Left colon (tissue), 2 donors: Measurements from ENCODE around the gene ENPP4. TPM values are rescaled to one million over a fixed set of nuclear protein-coding genes. Genes with fewer than 3 reads are reported as not detected.
"Not testable (repeated sequence)": the region's sequence is repeated elsewhere in the genome, so short reads cannot be mapped to it uniquely, and the experiment has no call there.

Source experiments
- ATAC-seq: fragments of 200-7000 bp; cut with Tn5 transposase; one replicate; pipeline ENCODE4 v1.9.1; 2020; ENCODE audit warnings: mild to moderate bottlenecking, moderate library complexity
- DNase-seq, 2 donors: peaks; one replicate each; pipeline ENCODE4 v3.0.0-alpha.2; 2020
- intact Hi-C, 2 donors: fragments of 100-400 bp; cut with DNase I in 1 of 2; cut with micrococcal nuclease in 1 of 2; formaldehyde crosslinking; loops; one replicate each; pipeline versions ENCODE4 v1.11.2 to v1.14.0; 2022; cut with DNase I, micrococcal nuclease
- long read RNA-seq: library from polyadenylated mRNA; unstranded; transcript quantifications from one replicate; pipeline ENCODE4 v2.0.0, GENCODE V29; 2021
- total RNA-seq, 2 donors: library from RNA; stranded (reverse); fragmentation: NEBNext Ultra II Directional; extraction: Animal tissue kit (Norgen Biotek cat#: 25700); gene quantifications; one replicate each; pipeline ENCODE4 v1.2.1, GENCODE V29; 2021
- donor health status: DM: no; HTN: no; CAD: no.
- donor health status: DM: yes; HTN: yes; CAD: no.

ENPP4 gene, protein sequence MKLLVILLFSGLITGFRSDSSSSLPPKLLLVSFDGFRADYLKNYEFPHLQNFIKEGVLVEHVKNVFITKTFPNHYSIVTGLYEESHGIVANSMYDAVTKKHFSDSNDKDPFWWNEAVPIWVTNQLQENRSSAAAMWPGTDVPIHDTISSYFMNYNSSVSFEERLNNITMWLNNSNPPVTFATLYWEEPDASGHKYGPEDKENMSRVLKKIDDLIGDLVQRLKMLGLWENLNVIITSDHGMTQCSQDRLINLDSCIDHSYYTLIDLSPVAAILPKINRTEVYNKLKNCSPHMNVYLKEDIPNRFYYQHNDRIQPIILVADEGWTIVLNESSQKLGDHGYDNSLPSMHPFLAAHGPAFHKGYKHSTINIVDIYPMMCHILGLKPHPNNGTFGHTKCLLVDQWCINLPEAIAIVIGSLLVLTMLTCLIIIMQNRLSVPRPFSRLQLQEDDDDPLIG
- 10 to 100 TPM; 19.1 to 26.3 TPM for total RNA-seq
- long read RNA-seq, full-length matches to known transcripts: 42 of 47 reads
- long read RNA-seq, partial matches to known transcripts: 3 of 47 reads
- long read RNA-seq, other reads (novel, unspliced or antisense): 2 of 47 reads

GRCh38 chr6:46129629-46130511 lies at the start of gene ENPP4:
TSS of gene ENPP4 (plus strand) at chr6:46129989. CDS start at chr6:46139584, 9,595 bp downstream.
- intact Hi-C loops: no loop called here
- ATAC-seq (peak; percentile 98), DNase-seq (peak; percentile 87 to 89)

DNA sequence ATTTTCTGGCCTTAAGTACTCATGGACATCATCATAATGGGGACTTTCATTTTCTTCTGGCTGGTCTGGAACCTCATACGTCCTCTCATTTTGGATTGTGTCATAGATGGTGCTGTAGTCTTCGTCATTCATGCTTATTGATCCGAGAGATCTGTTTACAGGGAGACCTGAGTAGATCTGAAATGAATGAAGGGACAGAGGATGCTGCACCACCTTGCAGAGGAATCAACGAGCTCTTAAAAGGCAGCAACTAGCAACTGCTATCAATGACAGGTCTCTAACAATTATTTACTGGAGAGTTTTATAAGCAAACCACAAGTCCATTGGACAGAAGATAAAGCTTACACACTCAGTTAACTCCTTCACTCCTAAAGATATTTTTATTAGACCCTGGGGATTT lies 49.7 kb upstream of the ENPP4 start:
- intact Hi-C loops: no loop called here
- ATAC-seq (no peak), DNase-seq (no peak)

DNA sequence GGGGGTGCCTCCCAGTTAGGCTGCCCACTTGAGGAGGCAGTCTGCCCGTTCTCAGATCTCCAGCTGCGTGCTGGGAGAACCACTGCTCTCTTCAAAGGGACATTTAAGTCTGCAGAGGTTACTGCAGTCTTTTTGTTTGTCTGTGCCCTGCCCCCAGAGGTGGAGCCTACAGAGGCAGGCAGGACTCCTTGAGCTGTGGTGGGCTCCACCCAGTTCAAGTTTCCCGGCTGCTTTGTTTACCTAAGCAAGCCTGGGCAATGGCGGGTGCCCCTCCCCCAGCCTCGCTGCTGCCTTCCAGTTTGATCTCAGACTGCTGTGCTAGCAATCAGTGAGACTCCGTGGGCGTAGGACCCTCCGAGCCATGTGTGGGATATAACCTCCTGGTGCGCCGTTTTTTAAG lies 44.1 kb upstream of the ENPP4 start:
- ATAC-seq, intact Hi-C loops, DNase-seq: not testable (repeated sequence)

DNA sequence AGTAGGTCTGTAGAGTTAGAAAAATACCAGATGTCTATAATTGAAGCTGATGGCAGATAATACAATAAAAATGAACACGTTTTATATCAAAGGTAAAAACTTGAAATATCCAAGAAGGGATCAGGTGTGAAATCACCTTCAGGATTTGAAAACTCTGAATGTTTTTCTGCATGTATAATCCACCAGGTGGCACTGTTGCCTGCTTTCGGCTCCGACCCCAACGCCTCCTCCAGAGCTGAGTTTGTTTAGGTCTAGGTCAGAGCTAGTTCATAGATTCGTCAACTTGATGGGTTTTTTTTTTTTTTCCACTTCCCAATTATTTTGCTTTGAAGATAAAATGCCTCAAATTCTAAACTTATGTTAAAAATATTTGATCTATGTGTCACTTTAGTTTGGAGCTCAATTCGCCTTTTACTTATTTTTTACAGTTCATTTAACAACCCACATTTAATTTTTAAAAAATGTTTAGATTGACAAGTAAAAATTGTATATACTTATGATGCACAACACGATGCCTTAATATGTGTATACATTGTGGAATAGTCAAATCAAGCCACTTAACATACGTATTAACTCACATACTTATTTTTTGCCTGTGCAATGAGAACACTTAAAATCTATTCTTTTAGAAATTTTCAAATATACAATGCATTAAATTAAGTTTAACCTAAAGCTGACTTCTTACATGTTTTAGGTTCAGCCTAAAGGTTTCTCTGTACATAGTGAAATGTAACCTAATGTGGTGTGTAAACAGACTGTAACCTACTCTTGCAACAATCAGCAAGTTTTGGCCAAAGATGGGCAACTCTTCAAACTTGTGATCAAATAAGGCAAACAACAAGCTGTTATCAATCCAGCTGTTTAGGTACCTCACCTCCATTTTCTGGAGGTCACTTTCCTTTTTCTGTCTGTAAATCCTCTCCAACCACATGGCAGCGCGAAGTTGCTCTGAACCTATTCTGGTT lies 39.4 kb upstream of the ENPP4 start:
- peak; percentile 47 to 61 for DNase-seq
- intact Hi-C loops: loop anchor here in 1 of 2 donors (5.0 to 10.0 kb wide), 2 partner anchors 322 to 534 kb away; no protein-coding TSS in a partner anchor

DNA sequence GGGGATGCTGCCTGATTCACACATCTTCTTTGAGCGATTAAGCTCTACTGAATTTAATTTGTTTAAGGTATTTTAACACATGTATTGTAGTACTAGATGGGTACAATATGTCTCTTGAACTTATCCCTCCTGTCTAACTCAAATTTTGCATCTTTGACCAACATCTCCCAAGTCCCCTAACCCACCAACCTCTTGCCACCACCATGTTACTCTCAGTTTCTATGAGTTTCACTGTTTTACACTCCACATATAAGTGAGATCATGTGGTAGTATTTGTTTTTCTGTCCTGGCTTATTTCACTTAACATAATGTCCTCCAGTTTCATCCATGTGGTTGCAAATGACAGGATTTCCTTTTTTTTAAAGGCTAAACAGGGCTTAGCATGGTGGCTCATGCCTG lies 38.7 kb upstream of the ENPP4 start:
- intact Hi-C loops: loop anchor here in 1 of 2 donors (5.0 to 10.0 kb wide), 2 partner anchors 321 to 534 kb away; no protein-coding TSS in a partner anchor
- DNase-seq (no peak), ATAC-seq (no peak)

More for the DNA sequence above, 39.4 kb upstream of the ENPP4 start:
- ATAC-seq: peak; percentile 81

- DNase-seq (no peak), ATAC-seq (no peak)
- intact Hi-C loops: loop anchor here in 1 of 2 donors (10.0 kb wide), 1 partner anchor 530 kb away; no protein-coding TSS in a partner anchor
Measured at GRCh38 chr6:46095251-46095650, 34.5 kb upstream of the ENPP4 start.

DNA sequence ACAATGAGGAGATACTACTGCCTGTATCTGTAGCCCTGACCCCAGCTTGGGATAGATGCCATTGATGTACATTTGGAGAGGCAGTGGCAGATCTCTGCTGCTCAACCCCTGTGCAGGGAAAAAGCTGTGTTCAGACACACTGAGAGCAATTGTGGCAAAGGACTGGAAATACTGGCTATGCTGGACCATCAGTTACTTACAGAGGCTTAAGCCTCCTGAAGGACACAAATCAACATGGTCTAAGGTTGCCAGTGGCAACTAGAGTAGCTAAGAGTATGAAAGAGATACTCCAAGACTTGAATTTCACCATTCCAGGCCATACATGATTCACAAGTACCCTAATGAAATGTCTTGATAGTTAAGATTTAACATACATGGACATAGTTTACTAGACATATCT lies 32.4 kb upstream of the ENPP4 start:
- ATAC-seq (no peak), DNase-seq (no peak)
- intact Hi-C loops: loop anchor here in 1 of 2 donors (10.0 kb wide), 1 partner anchor 527 kb away; no protein-coding TSS in a partner anchor

DNA sequence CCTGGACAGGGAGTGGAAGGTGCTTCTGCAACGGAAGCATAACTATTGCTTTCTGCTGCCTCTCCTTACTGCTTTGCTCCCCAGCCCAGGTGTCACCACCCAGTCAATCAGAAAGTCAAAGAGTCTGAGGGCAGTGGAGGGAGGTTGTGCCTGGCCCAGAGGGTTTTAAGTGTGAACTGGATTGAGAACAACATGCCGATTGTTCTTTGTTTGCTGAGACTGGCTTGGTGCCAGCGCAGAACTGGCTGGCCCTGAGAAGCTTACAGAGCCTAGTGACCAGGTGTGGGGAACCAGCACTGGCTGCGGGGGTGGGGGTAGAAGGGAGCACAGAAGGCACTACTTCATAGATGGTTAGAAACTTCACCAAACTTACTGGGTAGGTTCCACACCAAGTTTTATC lies 31.1 kb upstream of the ENPP4 start:
- DNase-seq: peak; percentile 72
- intact Hi-C loops: loop anchor here in 1 of 2 donors (10.0 kb wide), 1 partner anchor 526 kb away; no protein-coding TSS in a partner anchor

DNA sequence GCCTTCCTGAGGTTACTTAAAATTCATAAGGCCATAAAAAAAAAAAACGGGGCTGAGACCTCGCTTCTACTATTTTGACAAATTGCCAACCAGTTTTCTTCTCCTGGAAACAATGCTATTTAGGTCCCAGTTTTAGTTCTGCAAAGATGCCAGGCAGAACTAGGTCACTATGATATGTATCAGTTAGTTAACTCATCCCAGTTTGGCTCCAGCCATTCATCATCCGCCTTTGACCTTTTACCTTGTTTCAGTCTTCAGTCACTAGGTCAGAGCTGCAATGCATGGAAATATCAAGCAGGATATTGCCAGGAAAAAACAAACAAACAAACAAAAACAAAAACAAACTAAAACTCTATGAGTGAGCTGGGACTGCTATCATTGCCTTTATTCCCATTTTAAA lies 29.8 kb upstream of the ENPP4 start:
- ATAC-seq: no peak
- no peak for DNase-seq
- intact Hi-C loops: loop anchor here in 1 of 2 donors (10.0 kb wide), 1 partner anchor 525 kb away; no protein-coding TSS in a partner anchor

More for the DNA sequence above, 31.1 kb upstream of the ENPP4 start:
- peak; percentile 97 for ATAC-seq

DNA sequence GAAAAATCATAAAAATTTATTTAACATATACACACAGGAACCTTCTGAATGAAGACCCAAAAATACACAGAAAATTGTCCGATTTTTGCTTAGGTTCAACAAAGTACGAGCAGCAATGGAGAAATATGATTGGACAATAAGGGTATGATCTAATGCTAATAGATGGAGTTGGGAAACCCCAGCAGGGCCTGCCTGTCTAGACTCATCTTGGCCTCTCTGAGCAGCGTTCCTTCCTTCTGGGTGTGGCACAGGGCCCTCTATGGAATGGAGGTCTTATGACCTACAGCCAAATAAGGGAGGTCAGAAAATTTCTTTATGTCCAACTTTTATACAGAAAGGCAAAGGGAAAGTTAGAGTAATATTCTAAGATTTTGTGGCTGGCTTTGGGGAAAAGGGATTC lies 27.7 kb upstream of the ENPP4 start:
- ATAC-seq (no peak), DNase-seq (no peak)
- intact Hi-C loops: no loop called here

GRCh38 chr6:46103441-46104115 lies 26.2 kb upstream of the ENPP4 start:
- intact Hi-C loops: no loop called here
- DNase-seq: no peak
- no peak for ATAC-seq

DNA sequence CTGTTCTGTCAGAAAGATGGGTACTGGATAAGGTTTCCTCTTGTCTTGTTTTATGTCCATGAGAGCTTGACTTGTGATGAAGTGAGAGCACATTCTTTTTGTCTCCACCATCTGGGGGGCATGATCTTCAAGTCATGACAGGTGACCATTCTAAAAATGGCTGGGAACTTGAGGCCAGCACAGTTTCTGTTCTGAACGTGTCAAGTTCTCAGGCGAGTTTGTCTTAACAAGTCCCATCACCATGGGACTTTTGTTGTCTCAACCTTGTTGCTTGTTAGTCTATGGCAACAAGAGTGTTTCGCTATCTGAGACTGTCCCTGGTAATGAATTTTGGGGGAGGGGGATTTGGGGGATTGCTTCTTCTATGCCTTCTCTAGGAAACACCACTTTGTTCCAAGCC lies 25.6 kb upstream of the ENPP4 start:
- ATAC-seq: no peak
- intact Hi-C loops: no loop called here
- no peak for DNase-seq

- DNase-seq (no peak), ATAC-seq (no peak)
- intact Hi-C loops: no loop called here
Measured at GRCh38 chr6:46105568-46105967, 24.2 kb upstream of the ENPP4 start.

DNA sequence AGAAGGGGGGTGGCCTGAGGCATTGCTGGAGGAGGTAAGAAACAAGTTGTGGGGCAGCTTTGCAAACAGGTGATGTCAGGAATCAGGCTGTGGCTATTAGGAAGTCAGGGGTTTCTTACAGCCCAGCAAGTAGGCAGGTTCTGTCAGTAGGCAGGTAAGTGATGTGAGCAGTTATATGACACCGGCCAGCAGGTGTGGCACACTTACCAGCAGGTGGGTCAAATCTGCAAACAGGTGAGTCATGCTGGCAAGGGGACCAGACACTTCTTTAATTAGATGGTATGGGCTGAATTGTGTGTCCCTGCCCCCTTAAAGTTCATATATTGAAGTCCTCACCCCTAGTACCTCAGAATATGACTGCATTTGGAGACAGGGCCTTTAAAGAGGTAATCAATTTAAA lies 16.4 kb upstream of the ENPP4 start:
- DNase-seq (peak; percentile 48 to 69), ATAC-seq (peak; percentile 99)
- intact Hi-C loops: no loop called here

DNA sequence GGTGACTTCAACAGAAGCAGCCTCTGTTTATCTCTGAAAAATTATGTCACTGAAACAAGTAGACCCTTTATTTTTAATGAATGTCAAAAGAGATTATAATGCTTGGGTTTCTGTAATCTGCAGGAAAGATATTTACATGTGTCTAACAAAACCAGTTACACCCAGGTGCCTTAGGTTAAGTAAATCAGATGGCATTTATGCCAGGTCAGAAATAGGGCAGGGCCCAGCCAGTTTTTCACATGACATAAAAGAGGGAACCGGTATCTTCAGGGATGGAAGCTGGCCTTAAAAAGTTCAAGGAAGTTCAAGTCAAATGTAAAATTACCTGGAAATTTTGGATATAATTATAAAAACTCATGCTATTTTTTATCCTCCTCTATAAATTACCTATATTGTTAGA lies 14.2 kb upstream of the ENPP4 start:
- peak; percentile 54 for ATAC-seq
- intact Hi-C loops: no loop called here
- DNase-seq: no peak

GRCh38 chr6:46116289-46116688 lies 13.5 kb upstream of the ENPP4 start:
- no peak for DNase-seq
- intact Hi-C loops: no loop called here
- ATAC-seq: no peak

- no peak for ATAC-seq
- intact Hi-C loops: no loop called here
- DNase-seq: no peak
Measured at GRCh38 chr6:46118157-46118556, 11.6 kb upstream of the ENPP4 start.
